ENCODE data around the gene RAI14.
"Not testable (repeated sequence)": the region's sequence is repeated elsewhere in the genome, so short reads cannot be mapped to it uniquely, and the experiment has no call there.

The RAI14 gene

DNA sequence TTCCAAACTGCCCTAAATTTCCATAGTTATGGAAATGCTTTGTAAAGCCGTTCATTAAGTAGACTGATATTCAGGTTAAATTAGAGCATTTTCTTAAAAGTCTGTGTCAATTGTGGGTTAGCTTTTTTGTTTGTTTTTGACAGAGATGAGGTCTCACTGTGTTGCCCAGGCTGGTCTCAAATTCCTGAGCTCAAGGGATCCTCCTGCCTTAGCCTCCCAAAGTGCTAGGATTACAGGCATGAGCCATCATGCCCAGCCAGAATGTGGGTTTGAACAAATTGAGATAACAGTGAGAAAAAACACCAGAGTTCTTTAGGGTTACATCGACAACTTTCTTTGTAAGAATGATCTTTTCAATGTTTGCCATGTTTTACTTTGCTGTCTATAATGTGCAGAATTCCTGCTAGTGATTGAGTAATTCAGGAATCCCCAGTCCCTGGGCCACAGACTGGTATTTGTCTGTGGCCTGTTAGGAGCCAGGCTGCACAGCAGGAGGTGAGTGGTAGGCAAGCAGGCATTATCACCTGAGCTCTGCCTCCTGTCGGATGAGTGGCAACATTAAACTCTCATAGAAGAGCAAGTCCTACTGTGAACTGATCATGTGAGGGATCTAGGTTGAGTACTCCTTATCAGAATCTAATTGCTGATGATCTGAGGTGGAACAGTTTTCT is 80.5 kb downstream of the RAI14 start:
- DNase-seq: no peak

DNA sequence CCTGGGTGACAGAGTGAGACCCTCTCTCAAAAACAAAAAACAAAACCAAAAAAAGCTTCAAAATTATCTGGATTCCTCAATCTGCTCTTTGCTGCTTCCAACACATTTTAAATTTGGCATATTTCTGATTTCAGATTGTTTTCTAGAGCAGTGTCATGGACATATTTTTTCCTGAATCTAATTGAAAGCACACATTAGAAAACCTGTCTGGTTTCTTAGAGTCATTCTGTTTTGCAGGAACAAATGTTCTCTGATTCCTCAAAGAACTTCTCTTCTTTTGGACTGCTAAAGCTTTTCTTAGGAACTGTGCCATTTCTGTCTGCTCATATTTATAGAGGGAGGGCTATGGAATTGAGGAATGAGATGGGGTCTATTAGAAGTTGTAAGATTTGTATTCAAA is 81.6 kb downstream of the RAI14 start:
- no peak for DNase-seq

DNA sequence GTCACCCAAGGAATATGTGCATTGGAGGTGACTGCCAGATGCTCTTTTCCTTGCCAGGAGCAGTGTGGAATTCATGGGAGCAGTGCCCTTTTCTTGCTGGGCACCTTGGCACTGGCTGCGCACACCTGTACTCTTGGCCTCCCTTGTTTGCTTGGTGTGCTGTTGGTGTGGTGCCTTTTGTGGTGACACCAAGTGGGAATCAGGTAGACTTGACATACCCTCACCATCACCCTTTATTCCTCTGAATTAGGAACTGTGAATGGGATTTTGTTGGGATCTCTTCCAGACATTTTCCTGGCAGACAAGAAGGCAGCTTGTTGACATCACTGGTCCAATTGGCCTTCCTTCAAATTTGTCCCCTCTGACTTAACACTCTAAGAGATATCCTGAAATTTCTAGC is 82.3 kb downstream of the RAI14 start:
- DNase-seq: no peak

DNA sequence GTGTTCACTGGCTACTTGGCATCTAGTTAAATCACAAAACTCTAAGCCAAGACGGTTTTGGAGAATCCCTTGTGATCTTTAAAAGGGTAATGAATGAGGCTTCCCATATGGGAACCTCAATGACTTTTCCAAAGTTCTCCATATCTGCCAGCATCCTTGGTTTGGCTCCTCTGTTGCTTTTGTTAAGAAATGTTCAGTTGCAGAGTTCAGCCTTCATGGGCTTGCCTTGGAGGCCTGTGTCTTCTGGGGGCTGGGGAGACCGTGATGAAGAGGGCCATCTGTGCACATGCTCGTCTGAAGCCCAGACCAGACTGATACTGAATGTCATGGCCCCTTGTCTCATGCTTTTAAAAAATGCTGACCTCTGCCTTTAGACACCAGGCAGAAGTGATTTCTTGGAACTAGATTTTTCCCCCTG is 84.3 kb downstream of the RAI14 start:
- DNase-seq: no peak

DNA sequence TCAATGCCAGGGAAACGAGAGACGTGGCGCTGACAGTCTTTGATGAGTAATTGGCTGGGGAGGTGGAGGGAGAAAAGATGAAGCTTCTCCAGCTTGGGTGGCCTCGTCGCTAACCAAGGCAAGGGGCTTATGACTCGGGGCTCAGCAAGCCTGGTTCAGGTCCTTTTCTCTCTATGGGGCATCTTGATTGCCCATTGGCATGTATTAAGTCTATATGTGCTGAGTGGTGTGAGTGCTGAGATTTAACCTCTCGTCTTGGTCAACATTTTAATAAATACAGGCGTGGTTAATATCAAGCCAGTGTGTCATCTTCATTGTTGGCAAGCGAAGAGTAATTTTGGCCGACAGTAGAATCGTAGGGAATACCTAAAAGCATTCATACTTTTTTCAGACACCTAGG is 85.9 kb downstream of the RAI14 start:
- DNase-seq: no peak

DNA sequence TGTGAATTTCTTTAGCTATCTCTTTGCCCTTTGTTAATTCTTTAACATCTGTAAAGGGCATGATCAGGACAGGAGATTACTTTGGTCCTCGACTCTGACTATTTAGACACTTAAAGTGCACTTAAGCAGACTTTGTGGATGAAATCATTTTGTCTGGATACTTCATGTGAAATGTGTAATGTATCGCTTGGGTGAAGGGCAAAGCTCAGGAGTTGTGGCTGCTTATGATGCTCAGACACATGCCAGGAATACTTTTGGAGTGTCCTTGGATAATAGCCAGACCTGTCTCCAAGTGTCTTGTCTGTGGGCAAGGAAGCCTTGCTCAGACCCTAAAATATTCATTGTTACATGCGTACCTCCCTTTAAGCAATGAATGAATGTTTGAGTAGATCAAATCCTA is 87.8 kb downstream of the RAI14 start:
- DNase-seq: no peak

DNA sequence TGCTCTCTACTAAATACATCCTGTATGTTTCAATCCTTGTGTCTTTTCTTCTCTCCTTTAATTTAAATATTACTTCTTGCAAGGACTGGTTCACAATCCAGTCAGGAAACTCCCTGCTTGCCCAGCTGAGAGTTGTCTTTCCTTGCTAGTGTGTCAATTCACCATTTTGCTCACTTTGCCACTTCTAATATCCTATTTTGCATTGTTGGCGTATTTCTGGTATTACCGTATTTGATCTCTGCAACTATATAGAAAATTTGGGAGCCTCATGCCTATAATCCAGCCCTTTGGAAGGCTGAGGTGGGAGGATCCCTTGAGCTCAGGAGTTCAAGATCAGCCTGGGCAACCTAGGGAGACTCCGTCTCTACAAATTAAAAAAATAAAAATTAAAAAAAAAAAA is 92.3 kb downstream of the RAI14 start:
- DNase-seq: no peak

DNA sequence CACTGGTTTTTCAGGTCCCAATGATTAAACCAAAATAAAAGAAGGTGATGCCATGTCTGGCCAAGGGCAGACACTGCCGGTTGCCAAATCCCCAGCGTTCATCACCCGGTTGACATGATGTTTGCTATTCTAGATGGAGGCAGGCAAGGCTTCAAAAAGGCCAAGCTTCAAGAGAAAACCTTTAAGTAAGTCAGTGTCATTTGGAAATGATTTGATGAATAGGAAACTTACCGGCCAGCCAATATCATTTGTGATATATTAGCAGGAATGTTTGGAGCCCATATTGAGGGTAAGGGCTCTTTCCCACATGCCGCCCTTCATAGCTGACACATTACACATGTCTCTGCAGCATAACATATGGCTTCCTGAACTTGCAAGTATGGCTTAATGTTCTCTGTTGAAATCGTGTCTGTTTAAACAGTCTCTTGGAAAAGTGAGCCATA is 93.3 kb downstream of the RAI14 start:
- DNase-seq: no peak

DNA sequence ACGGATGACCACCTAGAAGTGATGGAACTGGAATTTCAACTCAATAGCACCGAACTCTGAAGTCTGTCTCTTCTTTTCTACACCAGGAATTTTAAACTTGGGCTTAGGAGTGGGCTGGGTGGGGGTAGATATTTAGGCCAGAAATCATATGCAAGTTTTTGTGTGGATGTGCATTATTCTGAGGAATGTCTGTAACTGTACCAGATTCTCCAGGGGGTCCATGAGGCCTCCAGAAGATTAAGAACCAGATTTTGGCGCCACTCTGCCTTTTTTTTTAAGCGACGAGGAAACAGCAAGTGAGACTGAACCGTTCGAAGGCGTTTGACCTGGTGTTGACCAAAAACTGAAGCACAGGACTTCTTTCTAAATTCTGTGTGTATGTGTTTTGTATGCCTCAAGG is 94.1 kb downstream of the RAI14 start:
- DNase-seq: no peak

DNA sequence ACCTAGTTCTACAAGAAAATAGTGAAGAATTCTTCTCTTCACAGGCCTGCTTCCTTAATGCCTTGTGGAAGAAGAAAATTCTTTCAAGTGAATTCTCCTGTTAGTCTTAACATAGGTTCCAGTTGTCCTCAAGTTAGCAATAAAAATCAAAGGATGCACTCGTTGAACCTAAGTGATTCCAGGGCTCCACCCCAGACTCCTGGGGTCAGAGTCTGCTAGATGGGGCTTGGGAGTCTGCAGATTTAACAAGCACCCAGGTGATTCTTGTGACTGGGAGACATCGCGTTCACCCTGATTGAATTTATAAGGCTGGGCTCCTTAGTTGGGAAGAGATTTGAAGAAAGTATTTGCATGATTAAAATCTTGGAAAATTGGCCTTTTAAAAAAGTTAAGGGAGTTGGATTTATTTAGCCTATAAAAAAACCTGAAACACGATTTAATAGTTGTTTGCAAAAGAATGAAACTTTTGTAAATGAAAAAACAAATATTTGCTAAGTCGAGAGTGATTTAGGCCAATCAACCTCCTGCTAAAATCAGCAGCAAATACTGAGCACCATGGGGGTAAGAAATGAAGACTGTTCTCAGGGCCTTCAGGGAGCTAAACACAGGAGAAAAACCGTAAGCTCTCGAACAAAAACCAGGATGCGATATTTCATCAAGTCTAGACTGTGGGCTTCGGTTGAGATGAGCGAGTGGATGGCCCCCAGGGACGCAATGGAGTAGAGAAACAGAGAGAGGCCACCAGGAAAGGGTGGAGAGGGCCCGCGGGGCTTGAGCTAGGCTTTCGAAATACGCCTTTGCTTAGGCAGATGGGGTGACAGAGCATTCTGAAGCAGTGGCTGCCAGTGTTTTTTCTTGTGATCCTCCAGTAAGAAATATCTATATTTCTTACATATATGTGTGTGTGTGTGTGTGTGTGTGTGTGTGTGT is 95.9 kb downstream of the RAI14 start:
- no peak for DNase-seq

DNA sequence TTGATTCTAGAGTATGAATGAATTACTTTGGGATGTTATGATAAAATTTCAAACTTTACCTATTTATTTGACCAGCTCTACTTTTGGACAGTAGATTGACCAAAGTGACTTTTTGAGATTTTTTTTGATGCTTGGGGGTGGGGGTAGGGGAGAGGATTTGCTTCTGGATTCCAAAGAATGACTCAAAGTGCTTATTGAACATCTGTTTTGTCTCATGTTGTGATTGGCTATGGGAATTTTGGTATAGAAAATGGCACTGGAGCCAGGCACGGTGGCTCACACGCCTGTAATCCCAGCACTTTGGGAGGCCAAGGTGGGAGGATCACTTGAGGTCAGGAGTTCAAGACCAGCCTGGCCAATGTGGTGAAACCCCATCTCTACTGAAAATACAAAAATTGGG is 97.1 kb downstream of the RAI14 start:
- not testable (repeated sequence) for DNase-seq

DNA sequence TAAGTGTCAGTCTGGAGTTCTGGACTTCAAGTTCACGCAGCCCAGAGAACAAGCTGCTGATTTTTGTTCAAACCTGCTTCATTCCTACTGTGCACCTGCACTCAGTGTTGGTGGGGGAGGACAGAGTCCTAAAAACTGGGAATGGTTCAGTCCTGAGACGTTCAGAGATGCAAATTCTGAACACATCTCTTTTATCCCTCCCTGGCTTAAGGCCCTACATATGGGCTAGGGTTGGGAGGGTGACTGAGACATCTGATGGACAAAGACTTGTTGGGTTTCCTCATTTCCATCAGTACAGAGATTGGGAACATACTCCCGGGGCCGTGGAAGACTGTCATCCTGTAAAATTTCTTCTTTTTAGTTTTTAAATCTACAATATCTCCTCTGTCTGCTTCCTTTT is 99.8 kb downstream of the RAI14 start:
- no peak for DNase-seq

DNA sequence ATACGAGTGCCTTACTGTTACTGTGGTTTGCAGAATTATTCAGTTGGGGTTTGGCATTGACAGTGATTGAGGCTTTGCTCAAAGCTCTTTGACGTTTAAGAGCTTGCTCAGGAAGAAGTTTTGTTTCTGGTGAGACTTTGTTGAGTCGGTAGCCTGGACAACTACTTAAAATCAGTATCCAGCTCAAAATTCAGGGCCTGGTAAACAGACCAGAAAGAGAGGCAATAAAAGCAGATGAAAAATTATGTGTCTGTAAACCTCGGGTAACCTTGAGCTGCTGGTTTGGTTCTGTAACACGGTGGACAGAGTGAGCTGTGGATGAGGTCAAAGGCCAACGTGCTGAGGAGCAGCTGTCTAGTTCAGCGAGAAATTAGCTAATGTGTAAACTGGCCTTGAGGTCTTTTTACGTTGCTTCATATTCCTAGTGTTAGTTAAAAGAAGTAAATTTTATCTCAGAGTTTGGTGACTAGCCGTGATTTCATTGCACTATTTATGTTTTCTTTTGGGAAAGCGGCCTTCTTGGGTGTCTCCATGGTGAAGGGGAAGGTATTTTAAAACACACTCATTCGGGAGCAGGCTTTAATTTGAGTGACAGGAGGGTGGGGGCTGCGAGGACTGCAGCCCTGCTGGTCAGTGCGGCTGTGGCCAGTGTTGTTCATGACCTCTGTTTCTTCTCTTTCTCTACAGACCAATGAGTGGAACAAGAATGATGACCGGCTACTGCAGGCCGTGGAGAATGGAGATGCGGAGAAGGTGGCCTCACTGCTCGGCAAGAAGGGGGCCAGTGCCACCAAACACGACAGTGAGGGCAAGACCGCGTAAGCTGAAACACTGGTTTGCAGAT is 100.9 kb downstream of the RAI14 start:
- DNase-seq: no peak

DNA sequence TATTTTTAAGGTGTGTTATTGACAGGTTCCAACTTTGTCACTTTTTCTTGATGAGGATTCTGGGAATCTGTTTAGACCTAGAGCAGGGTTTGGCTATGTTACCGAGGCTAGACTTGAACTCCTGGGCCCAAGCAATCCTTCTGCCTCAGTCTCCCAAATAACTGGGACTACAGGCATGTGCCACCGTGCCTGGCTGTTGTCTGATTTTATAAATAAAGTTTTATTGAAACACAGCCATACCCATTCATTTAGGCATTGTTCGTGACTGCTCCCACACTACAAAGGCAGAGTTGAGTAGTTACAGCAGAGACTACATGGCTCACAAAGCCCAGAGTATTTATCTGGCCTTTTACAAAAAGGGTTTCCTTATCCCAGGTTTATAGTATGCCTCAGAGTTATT is 102.4 kb downstream of the RAI14 start:
- no peak for DNase-seq

DNA sequence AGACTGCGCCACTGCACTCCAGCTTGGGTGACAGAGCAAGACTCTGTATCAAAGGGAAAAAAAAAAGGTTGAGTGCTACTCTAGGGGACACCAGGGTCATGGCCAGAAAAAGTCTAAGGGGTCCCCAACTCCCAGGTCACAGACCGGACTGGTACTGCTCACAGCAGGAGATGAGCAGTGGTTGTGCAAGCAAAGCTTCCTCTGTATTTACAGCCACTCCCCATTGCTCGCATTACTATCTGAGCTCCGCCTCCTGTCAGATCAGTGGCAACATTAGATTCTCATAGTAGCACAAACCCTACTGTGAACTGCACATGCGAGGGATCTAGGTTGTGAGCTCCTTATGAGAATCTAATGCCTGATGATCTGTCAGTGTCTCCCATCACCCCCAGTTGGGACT is 103.1 kb downstream of the RAI14 start:
- DNase-seq: not testable (repeated sequence)

DNA sequence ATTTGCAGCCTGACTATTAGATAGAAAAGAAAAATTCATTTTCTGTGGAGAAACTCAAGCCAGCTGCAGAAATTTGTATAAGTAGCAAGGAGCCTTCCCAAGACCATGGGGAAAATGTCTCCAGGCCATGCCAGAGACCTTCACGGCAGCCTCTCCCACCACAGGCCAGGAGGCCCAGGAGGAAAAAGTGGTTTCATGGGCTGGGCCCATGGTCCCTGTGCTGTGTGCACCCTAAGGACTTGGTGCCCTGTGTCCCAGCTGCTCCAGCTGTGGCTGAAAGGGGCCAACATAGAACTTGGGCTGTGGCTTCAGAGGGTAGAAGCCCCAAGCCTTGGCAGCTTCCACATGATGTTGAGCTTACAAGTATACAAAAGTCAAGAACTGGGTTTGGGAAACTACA is 109.5 kb downstream of the RAI14 start:
- no peak for DNase-seq

DNA sequence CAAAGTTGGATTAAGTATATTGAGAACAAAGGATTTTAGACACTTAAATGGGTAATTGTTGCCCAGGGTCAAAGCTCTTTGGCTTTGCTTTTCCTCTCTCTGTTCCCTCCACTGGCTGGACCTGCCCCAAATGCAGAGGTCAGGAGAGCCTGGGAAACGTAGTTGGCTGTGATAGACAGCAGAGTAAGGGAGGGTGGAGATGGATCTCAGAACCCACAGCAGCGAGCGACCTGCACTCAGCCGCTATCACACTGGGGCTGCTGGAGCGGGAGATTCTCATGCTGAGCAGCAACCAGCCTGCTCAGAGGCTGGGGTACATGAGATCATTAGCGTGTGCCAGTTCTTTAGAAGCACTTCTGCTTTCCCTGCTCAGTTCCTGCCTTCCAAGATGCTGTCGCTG is 111.1 kb downstream of the RAI14 start:
- DNase-seq: no peak

DNA sequence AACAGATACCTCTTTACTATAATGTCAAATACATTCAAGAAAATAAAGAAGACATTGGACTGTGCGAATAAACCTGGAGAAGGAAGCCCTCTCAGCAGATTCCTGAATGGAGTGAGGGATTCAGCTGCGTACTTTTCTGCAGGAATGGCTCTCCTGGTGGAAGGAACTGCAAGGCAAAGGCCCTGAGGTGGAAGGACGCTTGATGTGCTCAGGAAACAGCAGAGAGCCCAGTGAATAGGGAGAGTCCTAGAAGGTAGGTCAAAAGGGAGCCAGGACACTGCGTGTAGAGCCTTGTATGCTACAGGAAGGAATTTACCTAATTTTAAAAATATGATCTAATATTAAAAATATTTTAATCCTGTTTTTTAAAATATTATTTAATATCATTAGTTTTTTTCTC is 114.4 kb downstream of the RAI14 start:
- no peak for DNase-seq

DNA sequence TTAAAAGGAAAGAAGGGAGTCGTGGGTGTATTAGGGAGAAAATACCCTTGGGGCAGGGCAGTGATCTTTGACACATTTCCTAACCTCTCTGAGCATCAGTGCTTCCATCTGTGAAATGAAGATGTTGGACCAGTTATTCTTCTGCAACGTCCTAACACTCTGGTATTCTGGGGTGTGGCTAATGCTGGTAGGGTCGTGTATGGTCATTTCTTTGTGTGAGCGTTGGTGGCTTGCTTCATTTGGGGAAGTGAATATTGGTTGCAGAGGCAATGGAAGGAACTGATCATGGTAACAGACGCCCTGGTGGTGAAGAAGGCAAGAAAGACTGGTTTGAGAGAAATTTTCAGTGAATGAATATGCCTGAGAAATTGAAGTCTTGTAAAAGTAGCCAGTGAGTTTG is 114.9 kb downstream of the RAI14 start:
- DNase-seq: no peak

DNA sequence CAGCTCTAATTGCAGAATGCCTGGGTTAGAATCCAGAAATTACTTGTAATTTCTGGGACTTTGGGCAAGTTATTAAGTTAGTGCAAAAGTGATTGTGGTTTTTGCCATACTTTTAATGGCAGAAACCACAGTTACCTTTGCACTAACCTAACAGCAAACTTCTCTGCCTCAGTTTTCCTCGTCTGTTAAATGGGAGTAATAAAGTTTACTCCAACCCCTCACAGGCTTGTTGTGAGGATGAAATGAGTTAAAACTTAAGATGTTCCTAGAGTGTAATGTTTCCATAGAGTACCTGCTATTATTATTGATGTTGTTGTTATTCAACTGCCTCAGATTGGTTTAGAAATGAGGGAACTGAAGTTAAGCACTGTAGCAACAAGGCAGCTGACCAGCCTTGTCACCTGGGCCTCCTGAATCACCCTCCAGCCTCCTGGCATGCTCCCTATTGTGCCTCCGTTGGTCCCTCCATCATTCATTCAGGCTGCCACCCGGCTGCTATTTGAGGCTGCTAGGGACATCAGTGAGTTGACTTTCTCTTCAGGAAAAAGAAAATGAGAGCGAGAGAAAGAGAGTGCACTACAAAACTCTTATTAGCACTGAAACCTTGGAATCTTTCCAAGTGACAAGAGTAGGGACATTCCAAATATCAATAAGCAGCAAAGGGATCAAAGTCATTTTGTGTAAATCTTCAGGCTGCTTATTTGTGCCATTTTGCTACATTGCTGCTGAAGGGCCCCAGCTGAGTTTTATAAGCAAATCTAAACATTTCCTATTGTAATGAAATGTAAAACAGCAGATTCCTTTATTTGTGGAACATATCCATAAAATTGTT is 116.4 kb downstream of the RAI14 start:
- DNase-seq: no peak

DNA sequence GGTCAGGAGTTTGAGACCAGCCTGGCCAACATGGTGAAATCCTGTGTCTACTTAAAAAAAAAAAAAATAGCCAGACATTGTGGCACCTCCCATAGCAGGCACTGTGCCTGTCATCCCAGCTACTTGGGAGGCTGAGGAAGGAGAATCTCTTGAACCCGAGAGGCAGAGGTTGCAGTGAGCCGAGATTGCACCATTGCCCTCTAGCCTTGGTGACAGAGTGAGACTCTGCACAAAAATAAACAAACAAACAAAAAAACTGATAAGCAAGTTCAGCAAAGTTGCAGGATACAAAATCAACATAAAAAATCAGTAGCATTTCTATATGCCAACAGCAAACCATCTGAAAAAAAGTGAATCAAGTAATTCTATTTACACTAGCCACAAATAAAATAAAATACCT is 118.0 kb downstream of the RAI14 start:
- DNase-seq: no peak

DNA sequence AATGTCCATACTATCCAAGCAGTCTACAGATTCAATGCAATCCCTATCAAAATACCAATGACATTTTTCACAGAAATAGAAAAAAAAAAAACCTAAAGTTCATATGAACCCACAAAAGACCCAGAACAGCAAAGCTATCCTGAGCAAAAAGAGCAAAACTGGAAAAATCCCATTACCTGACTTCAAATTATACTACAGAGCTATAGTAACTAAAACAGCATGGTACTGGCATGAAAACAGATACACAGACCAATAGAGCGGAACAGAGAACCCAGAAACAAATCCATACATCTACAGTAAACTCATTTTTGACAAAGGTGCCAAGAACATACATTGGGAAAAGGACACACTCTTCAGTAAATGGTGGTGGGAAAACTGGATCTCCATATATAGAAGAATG is 118.5 kb downstream of the RAI14 start:
- not testable (repeated sequence) for DNase-seq

All from activated gamma-delta T cell (primary cell).